Measurements from ENCODE around the gene SCAI.
"Not testable (repeated sequence)": the region's sequence is repeated elsewhere in the genome, so short reads cannot be mapped to it uniquely, and the experiment has no call there.

Gene SCAI

DNA sequence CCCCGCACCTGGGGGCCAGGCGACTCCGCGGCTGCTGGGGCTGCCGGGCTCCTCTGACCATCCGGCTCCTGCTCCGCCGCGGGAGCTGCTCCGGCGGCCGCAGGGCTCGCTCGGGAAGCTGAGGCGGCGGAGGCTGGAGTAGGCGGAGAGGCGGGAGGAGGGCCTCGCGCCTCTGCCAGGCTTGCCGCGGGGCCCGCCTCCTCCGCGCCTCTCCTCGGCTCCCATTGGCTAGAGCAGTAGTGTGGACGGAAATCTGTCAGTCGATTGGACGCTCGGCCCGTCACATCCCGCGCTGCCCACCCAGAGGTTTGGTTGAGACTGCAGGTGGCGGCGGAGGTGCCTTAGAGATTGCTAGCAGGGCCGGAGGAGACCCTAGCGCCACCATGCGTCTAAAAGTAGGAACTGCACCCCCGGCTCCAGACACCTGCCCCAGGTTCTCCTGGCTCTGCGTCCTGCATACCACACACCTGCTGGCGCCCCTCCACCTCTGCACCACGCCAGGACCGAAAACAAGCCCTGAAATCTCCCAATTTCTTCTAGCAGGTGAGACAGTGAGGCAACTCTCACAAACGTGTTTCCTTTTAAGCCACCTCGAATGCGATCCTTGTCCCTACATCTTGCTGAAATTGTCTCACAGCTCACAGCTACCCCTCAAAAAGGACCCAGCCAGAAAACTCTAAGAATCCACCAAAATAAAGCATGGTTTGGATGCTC is at the start of gene SCAI:
Gene SCAI, minus strand, starts transcription at position 152 of the 714 bp plus-strand sequence. Its CDS starts 91 bp downstream, at position 61.
- DNase-seq (ENCODE audit: low spot score), result peak; percentile 100

- DNase-seq (ENCODE audit: low spot score), result no peak
Measured at GRCh38 chr9:125190361-125190801, 47.1 kb upstream of the SCAI start.

DNA sequence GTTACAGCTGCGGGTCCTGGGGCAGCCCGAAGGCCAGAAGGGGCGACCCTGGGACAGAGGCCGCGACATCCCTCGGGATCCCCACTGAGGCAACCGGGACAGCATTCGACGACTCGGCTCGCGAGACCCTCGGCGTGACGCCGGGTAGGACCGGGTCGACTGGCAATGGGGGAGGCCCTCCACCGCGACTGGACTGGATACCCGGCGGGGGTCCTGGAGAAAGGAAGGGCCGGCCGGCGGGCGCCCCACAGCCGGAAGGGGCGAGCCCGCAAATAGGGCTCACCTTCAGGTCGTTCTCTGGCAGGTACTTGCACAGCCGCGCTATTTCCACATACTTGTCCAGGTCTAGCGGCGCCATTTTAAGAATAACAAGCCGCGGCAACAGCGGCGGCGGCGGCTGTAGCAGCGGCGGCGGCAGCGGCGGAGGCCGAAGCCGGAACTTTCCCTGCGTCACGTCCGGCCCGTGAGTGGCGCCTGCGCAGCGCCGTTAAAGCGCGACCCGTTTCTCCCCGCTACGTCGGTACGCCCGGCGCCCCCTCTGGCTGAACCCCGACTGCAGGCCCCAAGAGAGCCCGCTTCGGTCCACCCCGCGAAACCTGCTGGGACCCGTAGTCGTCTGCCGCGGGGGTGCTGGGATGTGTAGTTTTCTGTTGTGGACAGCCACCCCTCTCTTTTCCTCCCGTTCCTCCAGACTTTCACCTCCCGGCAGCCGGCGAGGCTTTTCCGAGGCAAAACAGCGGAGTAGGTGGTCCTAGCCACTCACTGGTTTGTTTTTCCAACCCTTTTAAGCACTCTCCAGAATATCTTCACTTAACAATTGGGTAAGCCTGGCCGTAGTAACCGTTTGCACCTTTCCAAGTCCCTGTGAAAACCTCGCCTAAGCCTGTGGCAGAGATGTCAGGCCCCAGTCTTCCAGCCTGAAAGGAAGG is 46.3 kb upstream of the SCAI start, which contains the start of gene PPP6C:
Gene PPP6C, minus strand, starts transcription at position 443 of the 929 bp plus-strand sequence. Its CDS starts 85 bp downstream, at position 358.
- peak; percentile 98 for DNase-seq (ENCODE audit: low spot score)

- peak; percentile 61 for DNase-seq (ENCODE audit: low spot score)
Measured at GRCh38 chr9:125189011-125189360, 45.7 kb upstream of the SCAI start.

DNA sequence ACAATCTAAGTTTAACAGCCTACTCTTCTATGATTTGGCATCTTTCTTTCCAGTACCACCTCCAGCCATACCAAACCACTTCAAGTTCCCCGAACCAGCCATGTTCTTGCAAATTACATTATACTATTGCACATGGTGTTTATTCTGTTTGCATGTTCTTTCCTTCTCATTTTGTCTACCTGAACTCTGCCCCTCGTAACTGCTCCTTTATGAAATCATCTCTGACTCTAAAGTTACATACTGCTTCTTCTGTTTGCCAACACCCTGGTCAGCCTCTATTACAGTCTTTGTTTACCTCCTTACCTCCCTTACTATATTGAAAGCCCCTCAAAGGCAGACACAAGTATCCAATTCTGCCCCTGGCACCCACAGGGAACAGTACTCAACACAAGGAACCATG is 40.2 kb upstream of the SCAI start:
- no peak for DNase-seq (ENCODE audit: low spot score)

- DNase-seq (ENCODE audit: low spot score), result no peak
Measured at GRCh38 chr9:125183054-125183453, 39.7 kb upstream of the SCAI start.

DNA sequence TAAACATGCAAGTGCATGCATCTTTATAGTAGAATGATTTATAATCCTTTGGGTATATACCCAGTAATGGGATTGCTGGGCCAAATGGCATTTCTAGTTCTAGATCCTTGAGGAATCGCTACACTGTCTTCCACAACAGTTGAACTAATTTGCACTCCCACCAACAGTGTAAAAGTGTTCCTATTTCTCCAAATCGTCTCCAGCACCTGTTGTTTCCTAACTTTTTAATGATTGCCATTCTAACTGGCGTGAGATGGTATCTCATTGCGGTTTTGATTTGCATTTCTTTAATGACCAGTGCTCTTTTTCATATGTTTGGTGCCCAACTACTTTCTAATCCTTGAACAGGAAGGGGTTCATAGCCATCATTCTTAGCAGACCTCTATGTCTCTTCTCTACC is 38.4 kb upstream of the SCAI start:
- DNase-seq (ENCODE audit: low spot score), result not testable (repeated sequence)

- DNase-seq (ENCODE audit: low spot score), result no peak
Measured at GRCh38 chr9:125180876-125181275, 37.5 kb upstream of the SCAI start.

- DNase-seq (ENCODE audit: low spot score), result not testable (repeated sequence)
Measured at GRCh38 chr9:125179776-125180175, 36.4 kb upstream of the SCAI start.

GRCh38 chr9:125177888-125178287 is 34.6 kb upstream of the SCAI start:
- DNase-seq (ENCODE audit: low spot score), result no peak

DNA sequence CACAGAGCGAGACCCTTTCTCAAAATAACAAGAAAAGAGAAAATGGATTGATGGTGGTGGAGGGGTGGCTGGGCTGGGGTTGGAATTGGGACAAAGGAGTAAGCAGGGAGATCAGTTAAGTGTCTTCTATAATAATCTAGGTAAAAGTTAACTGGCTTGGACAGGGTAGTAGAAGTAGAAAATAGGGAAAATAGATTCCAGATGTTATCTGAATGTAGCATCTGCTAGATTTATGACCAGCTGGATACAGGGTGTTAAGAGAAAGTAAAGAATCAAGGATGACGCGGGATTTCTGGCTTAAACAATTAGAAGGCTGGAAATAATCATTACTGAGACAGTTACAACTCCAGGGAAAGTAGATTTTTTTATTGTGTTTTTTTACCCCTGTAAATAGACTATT is 33.3 kb upstream of the SCAI start:
- no peak for DNase-seq (ENCODE audit: low spot score)

DNA sequence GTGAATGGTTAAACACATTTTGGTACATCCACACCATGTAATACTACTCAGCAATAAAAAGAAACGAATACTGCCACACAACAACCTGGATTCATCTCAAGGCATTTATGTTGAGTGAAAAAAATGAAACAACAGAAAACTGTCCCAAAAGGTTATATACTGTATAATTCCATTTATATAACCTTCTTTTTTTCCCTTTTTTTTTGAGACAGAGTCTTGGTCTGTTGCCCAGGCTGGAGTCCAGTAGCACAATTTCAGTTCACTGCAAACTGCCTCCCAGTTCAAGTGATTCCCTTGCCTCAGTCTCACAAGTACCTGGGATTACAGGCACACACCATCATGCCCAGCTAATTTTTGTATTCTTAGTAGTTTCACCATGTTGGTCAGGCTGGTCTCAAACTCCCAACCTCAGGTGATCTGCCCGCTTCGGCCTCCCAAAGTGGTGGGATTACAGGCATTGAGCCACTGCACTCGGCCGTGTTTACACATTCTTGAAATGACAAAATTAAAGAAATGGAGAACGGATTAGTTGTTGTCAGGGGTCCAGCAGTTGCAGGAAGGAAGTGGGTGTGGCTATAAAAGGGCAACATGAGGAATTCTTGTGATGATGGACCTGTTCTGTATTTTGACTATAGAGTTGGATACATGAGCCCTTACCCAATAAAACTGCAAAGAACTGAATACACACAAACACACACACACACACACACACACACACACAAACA is 28.9 kb upstream of the SCAI start:
- DNase-seq (ENCODE audit: low spot score), result no peak

GRCh38 chr9:125169895-125170294 is 26.6 kb upstream of the SCAI start:
- DNase-seq (ENCODE audit: low spot score), result no peak

DNA sequence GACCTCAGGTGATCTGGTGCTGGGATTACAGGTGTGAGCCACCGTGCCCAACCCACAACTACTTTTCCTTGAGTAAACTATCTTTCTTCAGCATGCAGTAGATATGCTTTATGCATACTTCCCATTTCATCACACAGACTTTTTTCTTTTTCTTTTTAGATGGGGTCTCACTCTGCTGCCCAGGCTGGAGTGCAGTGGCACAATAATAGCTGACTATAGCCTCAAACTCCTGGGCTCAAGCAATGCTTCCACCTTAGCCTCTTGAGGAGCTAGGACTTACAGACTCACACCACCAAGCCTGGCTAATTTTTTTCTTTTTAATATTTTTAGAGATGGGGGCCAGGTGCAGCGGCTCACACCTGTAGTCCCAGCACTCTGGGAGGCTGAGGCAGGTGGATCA is 23.4 kb upstream of the SCAI start:
- DNase-seq (ENCODE audit: low spot score), result no peak

GRCh38 chr9:125162891-125163290 is 19.6 kb upstream of the SCAI start:
- DNase-seq (ENCODE audit: low spot score), result peak; percentile 53

- DNase-seq (ENCODE audit: low spot score), result no peak
Measured at GRCh38 chr9:125161284-125161918, 18.1 kb upstream of the SCAI start.

- no peak for DNase-seq (ENCODE audit: low spot score)
Measured at GRCh38 chr9:125160750-125161149, 17.4 kb upstream of the SCAI start.

DNA sequence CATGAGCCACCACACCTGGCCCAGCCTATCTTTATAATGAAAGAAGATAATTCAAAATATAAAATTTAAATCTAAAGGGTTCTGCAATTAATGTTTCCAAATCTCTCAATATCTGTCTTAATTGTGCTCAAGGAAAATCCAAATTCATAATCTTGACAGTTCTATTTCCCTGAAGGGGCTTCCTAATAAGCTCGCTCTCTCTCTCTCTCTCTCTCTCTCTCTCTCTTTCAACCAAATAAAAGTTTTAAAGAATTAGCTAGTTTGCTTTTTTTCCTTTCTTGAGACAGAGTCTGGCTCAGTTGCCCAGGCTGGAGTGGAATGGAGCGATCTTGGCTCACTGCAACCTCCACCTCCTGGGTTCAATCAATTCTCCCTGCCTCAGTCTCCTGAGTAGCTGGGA is 13.2 kb upstream of the SCAI start:
- DNase-seq (ENCODE audit: low spot score), result no peak

DNA sequence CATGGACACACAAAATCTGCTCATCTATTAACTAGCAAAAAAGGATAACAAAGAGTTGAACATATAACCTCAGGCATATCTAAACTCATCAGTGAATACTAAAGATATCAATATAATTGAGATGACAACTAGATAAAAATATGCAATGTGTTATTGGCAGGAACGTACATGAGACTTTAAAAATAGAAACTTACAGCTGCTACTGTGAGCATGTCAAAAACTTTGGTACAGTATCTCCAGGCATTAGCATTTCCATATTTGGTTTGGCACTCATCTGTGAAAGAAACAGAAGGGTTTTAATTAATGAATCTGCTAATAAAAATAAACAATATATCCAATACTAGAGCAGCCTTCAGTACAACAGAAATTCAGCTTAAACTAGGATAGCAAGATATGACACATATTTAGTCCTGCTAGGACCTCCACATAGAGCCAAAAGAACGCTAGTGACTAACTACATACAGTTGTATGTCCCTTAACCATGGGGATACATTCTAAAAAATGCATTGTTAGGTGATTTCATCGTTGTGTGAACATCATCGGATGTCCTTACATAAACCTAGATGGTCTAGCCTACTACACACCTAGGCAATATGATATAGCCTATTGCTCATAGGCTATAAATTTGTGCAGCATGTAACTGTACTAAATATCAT is 10.5 kb upstream of the SCAI start:
- no peak for DNase-seq (ENCODE audit: low spot score)

DNA sequence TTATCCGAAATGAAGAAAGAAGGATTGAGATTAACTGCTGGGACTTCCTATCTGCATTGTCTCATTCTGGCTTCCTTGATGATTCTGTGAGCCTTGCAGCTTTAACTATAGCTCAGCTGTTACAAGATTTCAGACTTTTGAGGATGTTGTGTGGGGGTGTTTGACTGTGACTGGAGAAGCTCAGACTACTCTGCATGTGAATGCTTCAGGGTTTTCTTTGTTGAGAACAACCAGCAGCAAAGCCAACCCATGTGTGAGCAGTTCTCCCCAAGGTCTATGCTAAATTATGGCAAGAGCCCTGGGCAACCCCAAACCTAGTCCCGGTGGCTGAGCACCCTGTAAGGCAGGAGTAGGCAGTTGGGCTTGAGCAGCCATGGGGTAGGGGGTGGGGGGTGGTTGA is 8.4 kb upstream of the SCAI start:
- DNase-seq (ENCODE audit: low spot score), result no peak
